GM18517 (cell line): ENCODE measurements around the gene TIAL1.
"Not testable (repeated sequence)": the region's sequence is repeated elsewhere in the genome, so short reads cannot be mapped to it uniquely, and the experiment has no call there.

ENCODE experiments used
- ATAC-seq: cut with Tn5 transposase; IDR thresholded peaks from one replicate; pipeline ENCODE4 v1.9.1; 2021; ENCODE audit warnings: mild to moderate bottlenecking, moderate library complexity; ENCODE audit not compliant: unreplicated experiment

The TIAL1 gene

DNA sequence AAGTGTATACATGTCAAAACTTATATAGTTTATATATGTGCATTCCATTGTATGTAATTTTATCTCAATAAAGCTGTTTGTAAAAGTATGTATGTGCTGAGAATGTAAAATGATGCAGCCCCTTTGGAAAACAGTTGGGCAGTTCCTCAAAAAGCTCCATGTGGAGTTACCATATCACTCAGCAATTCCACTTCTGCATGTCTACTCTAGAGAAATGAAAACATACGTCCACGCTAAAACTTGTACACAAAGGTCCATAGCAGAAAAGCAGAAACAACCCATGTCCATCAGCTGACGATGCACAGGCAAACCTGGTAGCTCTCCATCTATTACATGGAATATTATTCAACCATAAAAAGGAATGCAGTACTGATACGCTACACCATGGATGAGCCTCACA lies 45.9 kb downstream of the TIAL1 start:
- ATAC-seq, result no peak

GRCh38 chr10:119549247-119549999 lies 47.3 kb downstream of the TIAL1 start:
- no peak for ATAC-seq

DNA sequence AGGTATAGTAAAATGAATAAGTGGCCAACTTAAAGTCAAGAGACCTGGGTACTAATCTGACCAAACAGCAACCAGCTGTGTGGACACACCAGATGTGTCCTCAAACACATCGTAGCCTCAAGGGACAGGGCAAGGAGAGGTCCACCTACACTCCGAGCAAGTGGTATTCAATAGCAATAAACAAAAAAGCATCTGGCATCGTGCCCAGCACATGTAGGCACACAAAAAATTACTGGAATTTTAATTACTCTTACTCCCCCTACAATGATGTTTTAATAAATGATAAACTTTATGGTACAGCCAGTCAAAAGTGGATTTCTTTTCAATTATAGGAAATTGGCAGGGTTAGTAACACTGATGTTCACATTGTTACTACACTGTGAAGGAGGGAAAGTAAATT lies 50.8 kb downstream of the TIAL1 start:
- ATAC-seq, result no peak

DNA sequence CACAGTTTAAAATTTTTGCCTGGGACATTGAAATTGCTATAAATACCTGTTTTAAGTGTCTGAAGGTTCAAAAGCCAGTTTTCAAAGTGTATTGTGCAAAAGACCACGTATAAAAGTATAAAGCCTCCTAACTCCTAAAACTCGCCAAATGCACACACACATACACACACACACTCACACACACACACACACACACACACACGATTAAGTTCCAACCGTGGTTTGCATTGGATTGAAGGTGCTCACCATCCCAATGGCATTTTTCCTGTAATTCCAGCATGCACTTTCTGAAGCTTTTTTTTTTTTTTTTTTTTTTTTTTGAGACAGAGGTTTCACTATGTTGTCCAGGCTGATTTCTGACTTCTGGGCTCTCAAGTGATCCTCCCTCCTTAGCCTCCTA lies 51.5 kb downstream of the TIAL1 start:
- ATAC-seq, result no peak

DNA sequence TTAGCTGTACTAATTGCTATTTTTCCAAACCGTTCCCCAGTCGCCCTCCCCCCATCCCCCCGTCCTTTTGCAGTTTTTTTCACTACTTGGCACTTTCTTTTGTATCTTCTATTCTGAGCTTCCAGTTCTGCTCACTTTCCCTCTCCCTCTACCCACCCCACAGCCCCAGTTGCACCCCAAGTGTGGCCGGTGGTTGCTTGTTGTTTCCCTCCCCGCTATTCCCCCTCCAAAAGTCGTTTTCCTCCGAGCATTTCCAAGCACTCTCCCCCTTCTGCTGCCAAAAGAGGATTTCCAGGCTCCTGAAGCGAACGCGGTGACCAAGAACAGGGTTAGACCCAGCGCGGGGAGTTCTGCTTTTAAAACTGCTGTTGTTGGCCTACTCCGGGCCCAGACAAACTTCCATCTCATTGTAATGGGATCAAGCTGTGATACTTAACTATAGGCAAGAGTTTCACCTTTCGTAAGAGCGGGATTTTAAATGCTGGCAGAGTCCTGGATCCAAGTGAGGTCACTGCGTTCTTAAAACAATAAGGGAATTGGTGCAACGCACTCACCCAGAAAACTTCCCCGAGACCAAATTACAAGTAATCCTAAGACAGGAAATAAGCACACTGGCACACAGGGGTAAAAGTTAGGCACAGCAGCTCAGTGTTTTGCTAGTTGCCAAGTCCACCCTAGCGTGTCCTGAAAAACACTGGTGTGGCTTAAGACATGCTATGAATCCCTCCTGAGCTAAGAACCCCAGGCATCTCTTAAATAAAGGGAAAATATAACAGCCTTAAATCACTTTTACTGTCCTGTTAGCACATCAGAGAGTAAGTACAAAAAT lies 52.7 kb downstream of the TIAL1 start:
- ATAC-seq, result no peak

DNA sequence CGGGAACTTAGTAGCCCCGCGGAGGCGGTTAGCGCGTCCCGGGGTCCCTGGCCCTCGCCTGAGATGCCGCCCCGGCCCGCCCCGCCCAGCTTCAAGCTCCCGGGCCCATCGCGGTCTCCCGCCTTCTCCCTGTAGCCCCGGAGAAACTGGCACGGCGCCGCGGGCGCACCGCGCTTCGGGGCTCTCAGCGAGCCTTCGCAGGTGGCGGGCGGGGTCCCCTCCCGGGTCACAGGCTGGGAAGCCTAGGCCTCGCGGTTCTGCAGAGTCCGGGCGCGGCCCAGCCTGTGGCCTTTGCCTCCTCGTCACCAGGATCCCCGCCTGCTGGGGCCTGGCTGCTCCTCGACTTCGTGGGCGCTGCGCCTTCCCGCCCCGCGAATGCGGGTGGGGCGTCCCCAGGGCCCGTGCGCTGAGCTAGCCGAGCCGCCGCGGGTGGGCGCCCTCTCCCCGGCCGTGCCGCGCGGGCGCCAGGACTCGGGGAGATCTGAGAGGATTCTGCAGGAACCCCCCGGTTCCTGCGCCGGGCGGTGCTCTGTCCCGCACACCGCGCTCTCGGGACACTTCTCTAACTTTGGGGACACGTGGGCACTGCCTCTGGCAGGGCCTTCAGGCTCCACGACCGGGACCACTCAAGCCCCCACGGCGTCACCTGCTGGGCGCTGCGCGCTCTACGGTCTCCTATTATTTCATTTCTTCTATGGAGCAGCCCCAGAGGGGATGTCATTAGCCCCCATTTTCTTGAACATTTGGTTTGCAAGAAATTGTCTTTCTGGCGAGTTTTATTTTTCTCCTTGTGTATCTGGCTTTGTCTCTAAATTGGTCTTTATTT lies 53.6 kb downstream of the TIAL1 start:
- peak; percentile 34 for ATAC-seq

DNA sequence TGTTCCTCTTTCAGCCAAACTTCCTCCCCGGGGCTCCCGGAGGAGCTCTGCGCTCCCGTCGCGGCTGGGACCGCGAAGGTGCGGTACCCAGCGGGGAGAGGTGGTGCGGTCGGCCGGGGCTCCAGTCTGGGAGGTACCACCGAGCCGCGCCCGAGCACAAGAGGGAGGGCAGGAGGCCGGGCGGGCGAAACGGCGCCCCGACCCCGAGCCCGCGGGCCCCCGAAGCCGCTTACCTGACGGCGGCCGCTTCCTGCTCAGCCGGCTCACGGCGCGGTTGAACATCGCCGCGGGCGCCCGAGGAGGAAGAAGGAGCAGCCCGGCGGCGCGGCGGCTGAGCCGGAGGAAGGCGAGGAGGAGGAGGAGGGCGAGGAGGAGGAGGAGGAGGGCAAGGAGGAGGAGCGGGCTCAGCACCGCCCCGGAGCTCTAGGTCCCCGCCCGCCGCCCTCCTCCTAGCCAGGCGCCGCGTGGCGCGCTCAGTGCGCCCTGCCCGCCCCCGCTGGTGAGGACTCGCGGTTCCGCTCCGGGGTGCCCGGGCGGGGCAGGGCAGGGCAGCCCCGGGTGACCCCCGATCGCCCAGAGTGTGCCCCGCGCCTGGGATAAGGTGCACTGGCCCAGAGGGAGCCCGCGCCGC lies 54.3 kb downstream of the TIAL1 start, which contains the start of gene RGS10:
RGS10 (minus strand) TSS at position 363 of the 631 bp plus-strand sequence; CDS start at position 282, 81 bp downstream.
- ATAC-seq, result peak; percentile 39

- ATAC-seq, result peak; percentile 14
Observed at GRCh38 chr10:119541459-119542356, 55.1 kb downstream of the TIAL1 start.

- ATAC-seq, result no peak
Observed at GRCh38 chr10:119541046-119541445, 55.7 kb downstream of the TIAL1 start.

DNA sequence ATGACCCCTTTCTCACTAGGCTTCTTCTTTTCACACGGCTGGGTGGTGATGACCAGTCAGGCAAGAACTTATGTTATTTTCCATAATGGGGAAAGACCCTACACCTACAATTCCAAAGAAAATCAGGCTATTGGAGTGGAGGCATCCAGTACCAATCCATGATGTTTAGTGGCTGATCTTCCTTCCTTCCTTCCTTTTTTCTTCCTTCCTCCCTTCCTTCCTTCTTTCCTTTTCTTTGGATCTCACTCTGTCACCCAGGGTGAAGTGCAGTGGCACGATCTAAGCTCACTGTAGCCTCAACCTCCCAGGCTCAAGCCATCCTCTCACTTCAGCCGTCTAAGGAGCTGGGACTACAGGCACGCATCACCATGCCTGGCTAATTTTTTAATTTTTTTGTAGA lies 56.7 kb downstream of the TIAL1 start:
- ATAC-seq, result no peak

- no peak for ATAC-seq
Observed at GRCh38 chr10:119539359-119539825, 57.4 kb downstream of the TIAL1 start.

DNA sequence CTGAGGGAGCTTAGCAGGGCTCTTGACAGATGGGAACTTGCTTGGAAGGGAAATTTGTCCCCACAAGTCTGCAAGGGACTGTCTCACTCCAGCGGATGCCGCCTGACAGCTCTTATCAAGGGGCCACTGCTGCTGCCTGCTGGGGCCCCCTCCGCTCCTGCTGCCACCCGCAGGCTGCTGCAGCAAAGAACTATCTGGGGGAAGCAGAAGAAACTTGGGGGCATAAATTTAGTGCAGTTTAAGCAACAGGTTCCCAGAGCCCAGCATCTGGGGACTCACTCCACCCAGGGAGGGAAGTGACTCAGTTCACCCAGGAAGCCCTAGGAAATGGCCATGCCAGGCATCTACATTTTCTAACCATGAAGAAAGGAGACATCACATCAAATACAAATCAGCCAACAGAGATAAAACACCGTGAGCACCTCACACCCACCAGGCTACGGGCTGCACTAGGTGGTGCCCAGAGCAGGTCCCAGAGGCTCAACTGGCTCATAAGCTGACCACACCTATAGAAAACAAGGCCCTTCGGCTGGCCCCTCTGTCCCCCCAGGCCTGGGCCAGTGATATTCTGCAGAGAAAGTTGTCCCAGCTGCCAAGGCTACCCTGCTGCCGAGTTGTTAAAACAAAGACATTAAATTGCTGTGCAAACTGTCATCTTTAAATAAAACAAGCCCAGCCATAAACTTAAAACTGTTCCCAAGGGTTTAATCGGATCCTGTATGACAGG lies 58.0 kb downstream of the TIAL1 start:
- ATAC-seq, result no peak

DNA sequence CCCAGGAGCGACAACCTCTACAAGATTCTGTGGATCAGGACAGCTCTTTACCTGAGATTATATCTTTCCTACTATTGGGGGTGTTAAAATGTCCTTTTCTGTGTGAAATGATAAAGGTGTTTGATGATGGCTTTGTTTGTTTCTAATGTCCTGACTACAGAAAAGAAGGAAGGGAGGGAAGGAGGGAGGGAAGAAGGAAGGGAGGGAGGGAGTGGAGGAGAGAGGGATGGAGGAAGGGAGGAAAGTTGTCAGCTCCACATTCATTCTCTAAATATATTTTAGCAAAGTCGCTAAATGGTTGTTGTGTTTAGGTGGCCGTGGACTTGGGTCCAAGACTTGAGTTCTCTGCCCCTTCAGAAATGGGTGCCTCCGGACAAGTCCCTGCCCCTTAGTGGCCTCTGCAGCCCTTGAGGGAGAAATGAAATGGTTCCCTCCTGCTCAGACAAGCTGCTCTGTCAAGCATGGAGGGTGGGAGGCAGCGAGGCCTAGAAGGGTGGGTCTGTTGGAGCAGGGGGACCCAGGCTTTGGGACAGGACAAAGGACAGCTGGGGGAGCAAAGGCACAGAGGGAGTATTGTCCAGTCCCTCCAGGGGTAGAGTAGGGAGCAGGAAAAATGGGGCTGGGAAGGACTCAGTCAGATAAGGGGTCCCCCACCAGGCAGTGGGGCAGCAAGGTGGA lies 58.7 kb downstream of the TIAL1 start:
- ATAC-seq, result no peak

DNA sequence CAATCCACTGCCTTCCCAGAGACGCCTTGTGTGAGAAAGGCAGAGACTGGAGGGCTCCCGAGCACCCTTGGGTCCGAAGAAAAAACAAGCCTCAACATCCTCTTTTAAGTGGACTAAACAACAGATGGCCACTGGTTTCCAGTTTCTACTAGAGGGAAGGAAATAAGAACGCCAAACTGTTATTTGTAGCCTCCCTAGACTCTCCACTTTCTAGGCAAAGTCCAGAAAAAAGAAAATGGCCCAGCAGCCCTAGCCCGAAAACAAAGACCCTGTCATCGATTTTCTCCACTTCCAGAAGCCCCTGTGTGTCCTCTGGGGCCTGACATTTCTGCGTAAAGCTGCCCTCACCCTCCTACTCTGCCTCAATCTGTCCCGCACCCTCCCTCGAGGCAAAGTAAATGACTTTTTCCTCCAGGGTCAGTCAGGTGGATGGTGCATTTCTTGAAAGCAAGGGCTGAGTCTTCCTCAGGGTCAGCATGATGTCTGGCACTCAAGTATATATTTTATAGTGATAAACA lies 60.2 kb downstream of the TIAL1 start:
- no peak for ATAC-seq

DNA sequence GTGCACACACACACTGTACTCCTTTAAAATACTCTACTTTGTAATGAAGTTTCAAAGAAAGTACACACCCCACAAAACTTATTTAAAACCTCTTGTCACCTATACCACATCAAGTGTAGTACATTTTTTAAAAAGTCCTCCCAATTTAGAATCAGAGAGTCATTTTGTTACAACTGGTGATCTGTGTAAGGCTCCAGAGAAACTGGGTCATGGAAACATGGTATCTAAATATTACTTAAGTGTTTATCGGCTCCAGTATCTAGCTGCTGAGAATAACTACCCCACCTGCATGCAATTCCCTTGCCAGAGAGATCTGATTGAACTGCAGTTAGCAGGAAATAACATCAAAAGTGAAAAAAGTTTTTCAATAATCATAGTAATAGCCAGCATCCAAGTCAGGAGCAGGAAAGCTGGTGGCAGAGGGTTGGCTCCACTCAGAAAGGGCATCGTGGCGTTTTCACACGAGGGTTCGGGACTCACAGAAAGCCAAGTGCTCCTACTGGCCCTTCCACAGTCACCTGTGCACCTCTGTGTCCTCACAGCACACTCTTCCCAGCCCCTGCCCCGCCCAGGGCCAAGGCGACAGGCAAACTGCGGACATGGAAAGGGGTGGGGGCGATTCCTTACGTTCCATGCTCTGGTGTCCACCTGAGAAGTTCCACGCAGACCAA lies 60.8 kb downstream of the TIAL1 start:
- ATAC-seq, result no peak

DNA sequence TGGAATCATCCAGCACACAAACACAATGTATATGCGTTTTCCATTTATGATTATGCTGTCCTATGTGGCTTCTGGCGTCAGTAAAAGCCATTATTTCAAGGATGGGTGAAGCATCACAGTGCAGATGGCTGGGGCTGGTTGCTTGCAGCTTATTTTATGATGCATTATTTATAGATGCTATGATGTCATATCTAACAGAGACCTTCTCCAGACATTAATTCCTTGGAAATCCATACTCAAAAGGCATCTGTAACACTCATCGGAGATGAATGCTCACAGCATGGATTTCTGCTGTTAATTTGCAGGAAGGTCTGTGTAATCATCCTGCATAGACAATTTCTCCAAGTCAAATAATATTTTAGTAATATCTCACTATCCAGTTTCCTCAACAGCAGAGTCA lies 61.5 kb downstream of the TIAL1 start:
- ATAC-seq, result no peak

- ATAC-seq, result no peak
Observed at GRCh38 chr10:119533473-119533872, 63.3 kb downstream of the TIAL1 start.

GRCh38 chr10:119532791-119533190 lies 64.0 kb downstream of the TIAL1 start:
- ATAC-seq, result not testable (repeated sequence)
